H1 (cell line): ENCODE measurements around the gene CCDC138. TPM values are rescaled to one million over a fixed set of nuclear protein-coding genes. Genes with fewer than 3 reads are reported as not detected.

Experiments used
- CTCF ChIA-PET: fragments of 300-600 bp; sonication (Branson Sonifier 250); formaldehyde crosslinking; loops from one replicate; lab custom pipeline; 2021; ENCODE audit not compliant: partially characterized antibody; lab: Charles Lee
- POLR2A ChIA-PET: fragments of 300-600 bp; sonication (Branson Sonifier 250); formaldehyde crosslinking; loops from one replicate; lab custom pipeline; 2021; ENCODE audit warnings: inconsistent platforms; ENCODE audit not compliant: partially characterized antibody; lab: Charles Lee
- DNase-seq, 2 experiments: peaks; one replicate each; pipeline versions ENCODE4 v3.0.0 to v3.0.0-alpha.2; 2010 to 2022; ENCODE audit warnings: low spot score in 2 of 2, low read depth in 1 of 2, mixed read lengths in 1 of 2
- FAIRE-seq: peaks from 2 replicates; lab custom pipeline; 2011; peaks lifted over from hg19 to GRCh38; lab: Jason Lieb, UNC
- H2AFZ ChIP-seq: 2 replicates; pipeline ENCODE4 v1.8.1; 2012; ENCODE audit warnings: low read length, inconsistent platforms
- H2AK5ac ChIP-seq: 2 replicates; pipeline ENCODE4 v1.6.1; 2013; ENCODE audit warnings: low read depth, low read length
- H2BK120ac ChIP-seq: replicated peaks from 2 replicates; pipeline ENCODE3; 2013; ENCODE audit warnings: low read depth, low read length, inconsistent platforms
- H2BK12ac ChIP-seq: 2 replicates; pipeline ENCODE4 v1.6.1; 2013; ENCODE audit warnings: low read depth, low read length
- H2BK15ac ChIP-seq: 2 replicates; pipeline ENCODE4 v1.6.1; 2013; ENCODE audit warnings: low read length
- H2BK20ac ChIP-seq: 2 replicates; pipeline ENCODE4 v1.6.1; 2013; ENCODE audit warnings: low read length
- H2BK5ac ChIP-seq: 2 replicates; pipeline ENCODE4 v1.6.1; 2013; ENCODE audit warnings: low read depth, low read length
- H3K14ac ChIP-seq: 2 replicates; pipeline ENCODE4 v1.6.1; 2013; ENCODE audit warnings: inconsistent platforms; ENCODE audit not compliant: insufficient read length
- H3K18ac ChIP-seq: 2 replicates; pipeline ENCODE4 v1.6.1; 2013; ENCODE audit warnings: low read length; ENCODE audit errors: extremely low read depth
- H3K23ac ChIP-seq: 2 replicates; pipeline ENCODE4 v1.6.1; 2013; ENCODE audit warnings: inconsistent platforms; ENCODE audit not compliant: insufficient read length
- H3K23me2 ChIP-seq: 2 replicates; pipeline ENCODE4 v1.6.1; 2013; ENCODE audit warnings: low read depth, low read length
- H3K27ac ChIP-seq: 2 replicates; pipeline ENCODE4 v1.6.1; 2011; ENCODE audit warnings: low read depth, low read length, inconsistent platforms
- H3K27me3 ChIP-seq, 4 experiments: replicated peaks in 1 of 4; 1 replicate in 1 of 4; 2 replicates in 3 of 4; pipeline versions ENCODE4 v1.6.1 to v1.8.1; 2011 to 2013; ENCODE audit warnings: low read length in 3 of 4, mild to moderate bottlenecking in 3 of 4, inconsistent platforms in 2 of 4, mixed read lengths in 2 of 4, moderate library complexity in 1 of 4; ENCODE audit not compliant: control insufficient read depth in 3 of 4, insufficient read depth in 3 of 4; ENCODE audit errors: extremely low read depth in 1 of 4
- H3K36me3 ChIP-seq, 4 experiments: 2 replicates each; pipeline versions ENCODE4 v1.6.1 to v1.8.1; 2011 to 2013; ENCODE audit warnings: mild to moderate bottlenecking in 4 of 4, low read length in 3 of 4, moderate library complexity in 2 of 4, control low read depth in 1 of 4, inconsistent platforms in 1 of 4; ENCODE audit not compliant: insufficient read depth in 4 of 4, control insufficient read depth in 2 of 4
- H3K4ac ChIP-seq: replicated peaks from 2 replicates; pipeline ENCODE3; 2013; ENCODE audit warnings: low read length, low read depth, mixed read lengths, inconsistent platforms; ENCODE audit not compliant: insufficient read length
- H3K4me1 ChIP-seq, 4 experiments: replicated peaks in 1 of 4; 1 replicate in 1 of 4; 2 replicates in 3 of 4; pipeline versions ENCODE4 v1.6.1 to v1.8.1; 2011 to 2013; ENCODE audit warnings: low read length in 3 of 4, inconsistent platforms in 2 of 4, mixed read lengths in 1 of 4; ENCODE audit not compliant: insufficient read depth in 4 of 4, control insufficient read depth in 3 of 4
- H3K4me2 ChIP-seq, 2 experiments: 2 replicates each; pipeline versions ENCODE4 v1.6.1 to v1.8.1; 2011 to 2013; ENCODE audit warnings: low read depth in 2 of 2, low read length in 2 of 2, control low read depth in 1 of 2, inconsistent platforms in 1 of 2, mild to moderate bottlenecking in 1 of 2; ENCODE audit not compliant: insufficient read depth in 1 of 2
- H3K4me3 ChIP-seq, 4 experiments: fragments of 200-600, 300-600 bp in 1 of 4; sonication (generic), shearing (Covaris generic), sonication (Bioruptor Twin) in 1 of 4; 2 replicates each; pipeline versions ENCODE4 v1.5.1 to v1.8.1; 2011 to 2016; ENCODE audit warnings: low read length in 4 of 4, low read depth in 3 of 4, control low read depth in 2 of 4, inconsistent platforms in 2 of 4, mild to moderate bottlenecking in 2 of 4, mixed read lengths in 1 of 4, moderate library complexity in 1 of 4; ENCODE audit not compliant: insufficient read depth in 2 of 4; ENCODE audit errors: extremely low read depth in 1 of 4
- H3K56ac ChIP-seq: replicated peaks from 2 replicates; pipeline ENCODE3; 2013; ENCODE audit warnings: low read depth, mild to moderate bottlenecking, mixed read lengths, low read length, inconsistent platforms; ENCODE audit not compliant: insufficient read length
- H3K79me1 ChIP-seq: 2 replicates; pipeline ENCODE4 v1.6.1; 2013; ENCODE audit warnings: low read depth, low read length, control low read depth
- H3K79me2 ChIP-seq, 2 experiments: 2 replicates each; pipeline versions ENCODE4 v1.6.1 to v1.8.1; 2012 to 2013; ENCODE audit warnings: low read length in 2 of 2, mild to moderate bottlenecking in 2 of 2, inconsistent platforms in 1 of 2; ENCODE audit not compliant: insufficient read depth in 2 of 2, control insufficient read depth in 1 of 2
- H3K9ac ChIP-seq, 4 experiments: replicated peaks in 1 of 4; 1 replicate in 1 of 4; 2 replicates in 3 of 4; pipeline versions ENCODE4 v1.6.1 to v1.8.1; 2011 to 2013; ENCODE audit warnings: low read depth in 3 of 4, low read length in 3 of 4, control low read depth in 2 of 4, mild to moderate bottlenecking in 2 of 4, moderate library complexity in 2 of 4, inconsistent platforms in 1 of 4; ENCODE audit errors: extremely low read depth in 1 of 4
- H3K9me3 ChIP-seq, 2 experiments: 2 replicates each; pipeline versions ENCODE4 v1.6.1 to v1.8.1; 2012 to 2013; ENCODE audit warnings: mild to moderate bottlenecking in 2 of 2, moderate library complexity in 2 of 2, control low read depth in 1 of 2, inconsistent platforms in 1 of 2, low read depth in 1 of 2, low read length in 1 of 2, mixed read lengths in 1 of 2; ENCODE audit not compliant: insufficient read depth in 2 of 2
- H4K20me1 ChIP-seq, 2 experiments: replicated peaks in 1 of 2; 2 replicates each; pipeline versions ENCODE3 to v1.8.1; 2011 to 2013; ENCODE audit warnings: inconsistent platforms in 2 of 2, low read length in 2 of 2, mild to moderate bottlenecking in 1 of 2; ENCODE audit not compliant: insufficient read depth in 2 of 2, control insufficient read depth in 1 of 2
- H4K5ac ChIP-seq: 2 replicates; pipeline ENCODE4 v1.6.1; 2013; ENCODE audit warnings: low read length, low read depth, mixed read lengths, inconsistent platforms; ENCODE audit not compliant: insufficient read length
- H4K8ac ChIP-seq: 2 replicates; pipeline ENCODE4 v1.8.0; 2013; ENCODE audit warnings: mild to moderate bottlenecking, moderate library complexity, low read length, inconsistent platforms; ENCODE audit not compliant: insufficient read depth; ENCODE audit errors: extremely low read depth
- H4K91ac ChIP-seq: replicated peaks from 2 replicates; pipeline ENCODE3; 2013; ENCODE audit warnings: low read length, mixed read lengths, inconsistent platforms; ENCODE audit not compliant: insufficient read length
- HDAC6 ChIP-seq: IDR thresholded peaks from one replicate; pipeline ENCODE4 v1.7.1; 2012; ENCODE audit warnings: low read depth, mild to moderate bottlenecking, inconsistent platforms, low read length, moderate library complexity
- RXRA ChIP-seq: IDR thresholded peaks from 2 replicates; pipeline ENCODE4 v1.6.1; 2011; ENCODE audit warnings: low read depth, mild to moderate bottlenecking, low read length, moderate library complexity; ENCODE audit not compliant: insufficient read depth
- WGBS, 2 experiments: shearing (Covaris generic) in 1 of 2; methylation state at CpG; one replicate each; pipeline versions ENCODE4 v1.1.6 to v1.1.7; 2013 to 2015; ENCODE audit warnings: low lambda C conversion rate in 2 of 2, mixed read lengths in 2 of 2, inconsistent platforms in 1 of 2, low coverage in 1 of 2, missing lambda C conversion rate in 1 of 2; ENCODE audit not compliant: insufficient replicate concordance in 2 of 2, insufficient coverage in 1 of 2, insufficient read length in 1 of 2; ENCODE audit errors: extremely low coverage in 1 of 2, missing lambda C conversion rate in 1 of 2; 5-methylcytosine and 5-hydroxymethylcytosine counted together
- polyA plus RNA-seq, 7 experiments: library from polyadenylated mRNA; depleted of rRNA in 3 of 7; stranded (reverse) in 5 of 7; unstranded in 2 of 7; fragments of >200 nt in 5 of 7; fragments of 200-250 nt in 2 of 7; gene quantifications; 1 replicate in 5 of 7; 2 replicates in 1 of 7; 4 replicates in 1 of 7; pipeline versions ENCODE4 v1.2.1 to v1.2.3, GENCODE V29; 2011 to 2013; ENCODE audit warnings: missing spikeins in 2 of 7, mixed read lengths in 2 of 7
- total RNA-seq: library from RNA; stranded (reverse); fragmentation: NEBNext Ultra II Directional; extraction: Animal tissue kit (Norgen Biotek cat#: 25700); gene quantifications from 2 replicates; pipeline ENCODE4 v1.2.1, GENCODE V29; 2021
- TF ChIP-seq, protein P1 (sequence below): IDR thresholded peaks from 2 replicates; pipeline ENCODE4 v1.6.1; 2012; ENCODE audit warnings: inconsistent platforms

Gene CCDC138
- total and polyA plus RNA-seq, 2 of the 8 experiments (the other 6 are each of a cell fraction or from before 2014, with no cell fraction given) = 8.3 to 29.8 TPM

DNA sequence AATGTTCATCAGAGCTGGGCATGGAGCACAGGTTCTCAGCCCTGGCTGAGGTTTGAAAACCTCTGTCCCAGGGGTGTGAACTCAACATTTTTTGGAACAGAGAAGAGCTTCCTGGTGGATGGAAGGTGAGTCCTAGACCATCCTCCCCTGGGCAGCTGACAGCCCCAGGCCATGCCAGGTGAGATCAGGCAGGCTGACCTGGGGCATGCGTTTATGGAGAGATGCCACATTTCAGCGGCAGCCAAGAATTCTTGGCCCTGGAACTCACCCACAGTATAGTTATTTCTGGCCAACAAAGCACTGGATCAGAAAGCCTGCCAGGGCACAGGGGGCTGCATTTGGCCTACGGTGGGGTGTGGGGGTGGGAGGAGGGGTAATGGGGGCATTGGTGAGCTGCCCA is 118.6 kb downstream of the CCDC138 start:
- Histone ChIP-seq H3K9me3 (no peaks in the 10 kb centered on the region), H4K20me1 (no peaks in the 10 kb centered on the region), H2BK15ac (no peak overlapping the region), H3K4me3 (no peak overlapping the region), H3K9ac (no peak overlapping the region), H3K79me1 (no peaks in the 10 kb centered on the region), H3K27me3 (no peaks in the 10 kb centered on the region), H3K23ac (no peak overlapping the region), H3K56ac (no peak overlapping the region), H3K14ac (no peak overlapping the region), H4K5ac (no peak overlapping the region), H2BK5ac (no peak overlapping the region), H4K91ac (no peak overlapping the region), H3K27ac (no peak overlapping the region), H4K8ac (no peak overlapping the region), H3K4ac (no peak overlapping the region), H2AFZ (no peak overlapping the region), H2BK120ac (no peak overlapping the region), H2AK5ac (no peak overlapping the region), H3K23me2 (no peaks in the 10 kb centered on the region), H3K36me3 (no peaks in the 10 kb centered on the region), H3K18ac (no peak overlapping the region), H2BK12ac (no peak overlapping the region), H3K4me1 (no peaks in the 10 kb centered on the region), H3K79me2 (no peaks in the 10 kb centered on the region), H2BK20ac (no peak overlapping the region), H3K4me2 (no peak overlapping the region)
- FAIRE-seq (no peak), DNase-seq (no peak)
- 96% methylated on average over 3 of the region's 3 CpGs; no CpG with 5 or more reads in 1 of the 2 experiments for WGBS, 2 experiments
- ChIA-PET CTCF (interaction anchor here (0.8 kb wide), 2 partner anchors 51 to 97 kb away, joined by 3 read pairs; no protein-coding TSS in a partner anchor), POLR2A (interaction anchor here (1.7 kb wide), 1 partner anchor 8 kb away, joined by 4 read pairs; no protein-coding TSS in a partner anchor)
- TF ChIP-seq RXRA = no peak
- TF ChIP-seq, protein P1, sequence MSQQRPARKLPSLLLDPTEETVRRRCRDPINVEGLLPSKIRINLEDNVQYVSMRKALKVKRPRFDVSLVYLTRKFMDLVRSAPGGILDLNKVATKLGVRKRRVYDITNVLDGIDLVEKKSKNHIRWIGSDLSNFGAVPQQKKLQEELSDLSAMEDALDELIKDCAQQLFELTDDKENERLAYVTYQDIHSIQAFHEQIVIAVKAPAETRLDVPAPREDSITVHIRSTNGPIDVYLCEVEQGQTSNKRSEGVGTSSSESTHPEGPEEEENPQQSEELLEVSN = no peak
- TF ChIP-seq HDAC6 = no peak
